Fibroblast of mammary gland (primary cell): ENCODE results near the gene HGS.

Source experiments
- DNase-seq: peaks from one replicate; pipeline ENCODE4 v3.0.0-alpha.2; 2010; ENCODE audit warnings: low read depth
- H3K4me3 ChIP-seq: 2 replicates; pipeline ENCODE4 v1.5.1; 2011; ENCODE audit warnings: low read depth, mild to moderate bottlenecking, low read length, moderate library complexity; ENCODE audit not compliant: control insufficient read depth
- CTCF ChIP-seq: conservative IDR thresholded peaks from 2 replicates; pipeline ENCODE4 v1.5.1; 2011; ENCODE audit warnings: low read depth, low read length, inconsistent platforms; ENCODE audit not compliant: control insufficient read depth, insufficient read depth

The HGS gene

GRCh38 chr17:81695801-81696200 lies 12.0 kb downstream of the HGS start:
- no peak for TF ChIP-seq CTCF
- no peak overlapping the region for H3K4me3 ChIP-seq
- no peak for DNase-seq

GRCh38 chr17:81696218-81696941 lies 12.6 kb downstream of the HGS start:
- no peak for TF ChIP-seq CTCF
- DNase-seq: no peak
- no peak overlapping the region for H3K4me3 ChIP-seq

- DNase-seq: no peak
- TF ChIP-seq CTCF: no peak
Observed at GRCh38 chr17:81697261-81698044, 13.6 kb downstream of the HGS start.

GRCh38 chr17:81700353-81701287 lies 16.8 kb downstream of the HGS start:
- no peak overlapping the region for H3K4me3 ChIP-seq
- no peak for DNase-seq
- TF ChIP-seq CTCF: no peak

More at GRCh38 chr17:81697261-81698044, 13.6 kb downstream of the HGS start:
- no peak overlapping the region for H3K4me3 ChIP-seq

- no peak for DNase-seq
- peak overlapping the region; percentile 87 for H3K4me3 ChIP-seq
- no peak for TF ChIP-seq CTCF
Observed at GRCh38 chr17:81701288-81702071, 17.7 kb downstream of the HGS start.
